ENCODE data around the gene TNFRSF13B.

DNA sequence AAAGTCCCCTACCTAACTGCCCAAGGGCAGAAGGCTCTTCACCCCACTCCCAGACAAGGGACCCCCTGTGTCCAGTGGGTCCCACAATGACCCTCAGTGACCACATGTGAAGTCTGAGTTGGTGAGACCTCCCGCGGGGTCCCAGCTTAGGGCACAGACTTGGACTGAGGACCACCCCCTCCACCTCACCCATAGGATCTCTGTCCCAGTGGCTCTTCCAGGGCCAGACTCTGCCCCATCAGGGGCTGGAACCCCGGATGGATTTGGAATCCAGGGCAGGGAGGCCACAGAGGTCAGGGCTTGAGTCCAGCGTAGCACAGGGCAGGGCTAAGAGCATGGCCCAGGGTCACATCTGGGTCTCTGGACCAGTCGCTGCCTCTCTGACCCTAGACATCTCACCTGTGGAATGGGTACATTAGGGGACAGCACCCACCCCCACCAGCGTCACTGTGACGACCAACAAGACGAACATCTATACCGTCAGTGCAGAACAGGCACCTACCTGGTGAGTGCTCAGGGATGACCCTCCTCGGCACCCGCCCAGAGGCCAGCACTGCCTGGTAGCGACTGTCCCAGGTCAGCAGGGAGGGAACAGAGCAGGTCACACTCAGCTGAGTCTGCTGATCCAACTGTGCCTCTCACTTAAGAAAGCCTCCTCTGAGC is 37.7 kb downstream of the TNFRSF13B start:
- TF ChIP-seq, protein P1, sequence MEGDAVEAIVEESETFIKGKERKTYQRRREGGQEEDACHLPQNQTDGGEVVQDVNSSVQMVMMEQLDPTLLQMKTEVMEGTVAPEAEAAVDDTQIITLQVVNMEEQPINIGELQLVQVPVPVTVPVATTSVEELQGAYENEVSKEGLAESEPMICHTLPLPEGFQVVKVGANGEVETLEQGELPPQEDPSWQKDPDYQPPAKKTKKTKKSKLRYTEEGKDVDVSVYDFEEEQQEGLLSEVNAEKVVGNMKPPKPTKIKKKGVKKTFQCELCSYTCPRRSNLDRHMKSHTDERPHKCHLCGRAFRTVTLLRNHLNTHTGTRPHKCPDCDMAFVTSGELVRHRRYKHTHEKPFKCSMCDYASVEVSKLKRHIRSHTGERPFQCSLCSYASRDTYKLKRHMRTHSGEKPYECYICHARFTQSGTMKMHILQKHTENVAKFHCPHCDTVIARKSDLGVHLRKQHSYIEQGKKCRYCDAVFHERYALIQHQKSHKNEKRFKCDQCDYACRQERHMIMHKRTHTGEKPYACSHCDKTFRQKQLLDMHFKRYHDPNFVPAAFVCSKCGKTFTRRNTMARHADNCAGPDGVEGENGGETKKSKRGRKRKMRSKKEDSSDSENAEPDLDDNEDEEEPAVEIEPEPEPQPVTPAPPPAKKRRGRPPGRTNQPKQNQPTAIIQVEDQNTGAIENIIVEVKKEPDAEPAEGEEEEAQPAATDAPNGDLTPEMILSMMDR (conservative IDR thresholded peaks at IDR 0.05; ENCODE audit: low read depth in 2 of 2) = no peak
- no peak for TF ChIP-seq CREB1 (CRISPR knock-in tag; IDR thresholded peaks at IDR 0.05; ENCODE audit: low read depth)
- no peak for TF ChIP-seq EZH2 (IDR thresholded peaks at IDR 0.05; ENCODE audit: low read depth, unreplicated experiment)
- TF ChIP-seq ZNF331 (CRISPR knock-in tag; IDR thresholded peaks at IDR 0.05; ENCODE audit: low read depth) = no peak
- TF ChIP-seq, protein P2, sequence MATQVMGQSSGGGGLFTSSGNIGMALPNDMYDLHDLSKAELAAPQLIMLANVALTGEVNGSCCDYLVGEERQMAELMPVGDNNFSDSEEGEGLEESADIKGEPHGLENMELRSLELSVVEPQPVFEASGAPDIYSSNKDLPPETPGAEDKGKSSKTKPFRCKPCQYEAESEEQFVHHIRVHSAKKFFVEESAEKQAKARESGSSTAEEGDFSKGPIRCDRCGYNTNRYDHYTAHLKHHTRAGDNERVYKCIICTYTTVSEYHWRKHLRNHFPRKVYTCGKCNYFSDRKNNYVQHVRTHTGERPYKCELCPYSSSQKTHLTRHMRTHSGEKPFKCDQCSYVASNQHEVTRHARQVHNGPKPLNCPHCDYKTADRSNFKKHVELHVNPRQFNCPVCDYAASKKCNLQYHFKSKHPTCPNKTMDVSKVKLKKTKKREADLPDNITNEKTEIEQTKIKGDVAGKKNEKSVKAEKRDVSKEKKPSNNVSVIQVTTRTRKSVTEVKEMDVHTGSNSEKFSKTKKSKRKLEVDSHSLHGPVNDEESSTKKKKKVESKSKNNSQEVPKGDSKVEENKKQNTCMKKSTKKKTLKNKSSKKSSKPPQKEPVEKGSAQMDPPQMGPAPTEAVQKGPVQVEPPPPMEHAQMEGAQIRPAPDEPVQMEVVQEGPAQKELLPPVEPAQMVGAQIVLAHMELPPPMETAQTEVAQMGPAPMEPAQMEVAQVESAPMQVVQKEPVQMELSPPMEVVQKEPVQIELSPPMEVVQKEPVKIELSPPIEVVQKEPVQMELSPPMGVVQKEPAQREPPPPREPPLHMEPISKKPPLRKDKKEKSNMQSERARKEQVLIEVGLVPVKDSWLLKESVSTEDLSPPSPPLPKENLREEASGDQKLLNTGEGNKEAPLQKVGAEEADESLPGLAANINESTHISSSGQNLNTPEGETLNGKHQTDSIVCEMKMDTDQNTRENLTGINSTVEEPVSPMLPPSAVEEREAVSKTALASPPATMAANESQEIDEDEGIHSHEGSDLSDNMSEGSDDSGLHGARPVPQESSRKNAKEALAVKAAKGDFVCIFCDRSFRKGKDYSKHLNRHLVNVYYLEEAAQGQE (IDR thresholded peaks at IDR 0.05; ENCODE audit: unreplicated experiment) = no peak
- TF ChIP-seq EZH2phosphoT487 (IDR thresholded peaks at IDR 0.05; ENCODE audit: unreplicated experiment) = no peak
- TF ChIP-seq POLR2AphosphoS5 (IDR thresholded peaks at IDR 0.05; ENCODE audit: low read depth) = no peak
- TF ChIP-seq STAT1 (IDR thresholded peaks at IDR 0.05; ENCODE audit: unreplicated experiment) = no peak
